Kidney (tissue), 22 donors: ENCODE data around the gene ANO7. TPM values are rescaled to one million over a fixed set of nuclear protein-coding genes. Genes with fewer than 3 reads are reported as not detected.

Experiments
- DNase-seq, 5 donors: peaks; one replicate each; pipeline ENCODE4 v3.0.0-alpha.2; 2013 to 2020
- FAIRE-seq: peaks from 2 replicates; lab custom pipeline; 2012; peaks lifted over from hg19 to GRCh38; lab: Jason Lieb, UNC
- H3K27ac ChIP-seq, 2 donors: one replicate each; pipeline ENCODE4 v1.7.0; 2013; ENCODE audit warnings: low read depth in 2 of 2, low read length in 2 of 2, inconsistent platforms in 1 of 2
- H3K27me3 ChIP-seq: one replicate; pipeline ENCODE4 v1.7.1; 2013; ENCODE audit warnings: low read length, inconsistent platforms; ENCODE audit not compliant: control insufficient read depth, insufficient read depth
- H3K36me3 ChIP-seq, 3 donors: one replicate each; pipeline versions ENCODE4 v1.7.0 to v1.7.1; 2013; ENCODE audit warnings: low read length in 3 of 3, control low read depth in 1 of 3, inconsistent platforms in 1 of 3; ENCODE audit not compliant: insufficient read depth in 3 of 3, control insufficient read depth in 2 of 3
- H3K4me1 ChIP-seq, 3 donors: one replicate each; pipeline versions ENCODE4 v1.7.0 to v1.7.1; 2013; ENCODE audit warnings: low read length in 3 of 3, inconsistent platforms in 1 of 3, low read depth in 1 of 3; ENCODE audit not compliant: control insufficient read depth in 2 of 3, insufficient read depth in 2 of 3
- H3K4me3 ChIP-seq, 3 donors: one replicate each; pipeline versions ENCODE4 v1.7.0 to v1.8.1; 2013; ENCODE audit warnings: low read length in 3 of 3, control low read depth in 1 of 3, inconsistent platforms in 1 of 3
- H3K9ac ChIP-seq, 3 donors: one replicate each; pipeline versions ENCODE4 v1.7.0 to v1.7.1; 2013; ENCODE audit warnings: low read length in 3 of 3, control low read depth in 1 of 3, inconsistent platforms in 1 of 3
- H3K9me3 ChIP-seq, 3 donors: one replicate each; pipeline versions ENCODE4 v1.7.0 to v1.7.1; 2013; ENCODE audit warnings: low read length in 3 of 3, control low read depth in 1 of 3, inconsistent platforms in 1 of 3; ENCODE audit not compliant: control insufficient read depth in 2 of 3, insufficient read depth in 1 of 3
- CTCF ChIP-seq: IDR thresholded peaks from 3 replicates; pipeline ENCODE4 v1.5.1; 2012; ENCODE audit warnings: mild to moderate bottlenecking, moderate library complexity, borderline replicate concordance; ENCODE audit not compliant: insufficient read depth; ENCODE audit errors: extremely low read depth
- intact Hi-C: fragments of 100-400 bp; cut with DNase I; formaldehyde crosslinking; loops from one replicate; pipeline ENCODE4 v1.11.1; 2022
- long read RNA-seq, 10 donors: library from polyadenylated mRNA in 1 of 10; unstranded in 1 of 10; transcript quantifications; one replicate each; pipeline ENCODE4 v2.0.0 and lab custom pipeline, GENCODE V29; 2021 to 2026
- polyA plus RNA-seq: library from polyadenylated mRNA; stranded (reverse); fragments of 350-450 nt; fragmentation: Illumina TruSeq; extraction: RNeasy Lipid Tissue Mini Kit (QIAGEN cat#74804); gene quantifications from one replicate; pipeline ENCODE4 v1.2.3, GENCODE V29; 2014; ENCODE audit warnings: low read depth, low replicate concordance; ENCODE audit not compliant: insufficient read depth
- total RNA-seq: library from RNA; stranded (reverse); fragmentation: NEBNext Ultra II Directional; extraction: Animal tissue kit (Norgen Biotek cat#: 25700); gene quantifications from one replicate; pipeline ENCODE4 v1.2.1, GENCODE V29; 2021
- donor health status: control.
- donor health status: control.
- donor health status: control.
- donor health status: control.
- donor health status: control.
- donor health status: DM: yes; HTN: yes; CAD: no.
- donor health status: Normal renal cell carcinoma (clear cell type).

The ANO7 gene
- total RNA-seq = 1.9 TPM
- polyA plus RNA-seq = 1.1 TPM
- long read RNA-seq, donor 1, partial matches to known transcripts = 199 of 199 reads
- long read RNA-seq, donor 1, other reads (novel, unspliced or antisense) = 0 of 199 reads
- long read RNA-seq, donor 2, partial matches to known transcripts = 0 of 2 reads
- long read RNA-seq, donor 2, other reads (novel, unspliced or antisense) = 0 of 2 reads
- long read RNA-seq, donor 3, partial matches to known transcripts = 378 of 393 reads
- long read RNA-seq, donor 3, other reads (novel, unspliced or antisense) = 14 of 393 reads
- long read RNA-seq, donor 4, partial matches to known transcripts = 0 of 1 reads
- long read RNA-seq, donor 4, other reads (novel, unspliced or antisense) = 0 of 1 reads
- long read RNA-seq, donor 5 = 0 reads
- long read RNA-seq, donor 6, partial matches to known transcripts = 0 of 2 reads
- long read RNA-seq, donor 6, other reads (novel, unspliced or antisense) = 0 of 2 reads
- long read RNA-seq, donor 7, partial matches to known transcripts = 0 of 2 reads
- long read RNA-seq, donor 7, other reads (novel, unspliced or antisense) = 1 of 2 reads
- long read RNA-seq, donor 8, partial matches to known transcripts = 0 of 1 reads
- long read RNA-seq, donor 8, other reads (novel, unspliced or antisense) = 0 of 1 reads
- long read RNA-seq, donor 9 = 0 reads
- long read RNA-seq, donor 10 = 0 reads

GRCh38 chr2:241188361-241189092, at the start of gene ANO7:
Gene ANO7 (plus strand): TSS chr2:241188677. CDS start chr2:241190064, 1,387 bp downstream.
- no peak within 1 kb of the TSS for H3K4me3 ChIP-seq
- no peaks in the 10 kb centered on the region for H3K27me3 ChIP-seq
- H3K9me3 ChIP-seq = no peaks in the 10 kb centered on the region
- no peak for TF ChIP-seq CTCF
- no peak within 1 kb of the TSS for H3K9ac ChIP-seq
- intact Hi-C loops = no loop called here
- peak in 2 of 5 donors; percentile 13 to 72 for DNase-seq
- FAIRE-seq = no peak
- no peak within 1 kb of the TSS for H3K27ac ChIP-seq
- no peaks in the 10 kb centered on the region for H3K4me1 ChIP-seq
- H3K36me3 ChIP-seq = no peaks in the 10 kb centered on the region

GRCh38 chr2:241139531-241140444, 48.7 kb upstream of the ANO7 start:
- no peaks in the 10 kb centered on the region for H3K36me3 ChIP-seq
- no peaks in the 10 kb centered on the region for H3K9me3 ChIP-seq
- DNase-seq (peak in 1 of 5 donors; percentile 40), FAIRE-seq (no peak)
- H3K4me3 ChIP-seq = no peak overlapping the region
- TF ChIP-seq CTCF = no peak
- no peak overlapping the region for H3K27ac ChIP-seq
- peaks cover 0 to 4% (median 0%) of the 10 kb centered on the region in 3 donors for H3K4me1 ChIP-seq
- H3K9ac ChIP-seq = no peak overlapping the region
- no peaks in the 10 kb centered on the region for H3K27me3 ChIP-seq
- intact Hi-C loops = no loop called here

GRCh38 chr2:241140445-241140840, 48.0 kb upstream of the ANO7 start:
- intact Hi-C loops = no loop called here
- no peaks in the 10 kb centered on the region for H3K9me3 ChIP-seq
- FAIRE-seq = no peak
- H3K9ac ChIP-seq = no peak overlapping the region
- no peaks in the 10 kb centered on the region for H3K27me3 ChIP-seq
- H3K36me3 ChIP-seq = no peaks in the 10 kb centered on the region
- H3K4me3 ChIP-seq = no peak overlapping the region
- H3K4me1 ChIP-seq = peaks cover 0 to under 1% (median 0%) of the 10 kb centered on the region in 3 donors
- no peak overlapping the region for H3K27ac ChIP-seq
- no peak for TF ChIP-seq CTCF
- peak in 1 of 5 donors; percentile 40 for DNase-seq
